Measurements from ENCODE around the gene A2ML1. TPM values are rescaled to one million over a fixed set of nuclear protein-coding genes. Genes with fewer than 3 reads are reported as not detected.

A2ML1 gene
- total RNA-seq, 1 donor from 2014 or later: not detected

DNA sequence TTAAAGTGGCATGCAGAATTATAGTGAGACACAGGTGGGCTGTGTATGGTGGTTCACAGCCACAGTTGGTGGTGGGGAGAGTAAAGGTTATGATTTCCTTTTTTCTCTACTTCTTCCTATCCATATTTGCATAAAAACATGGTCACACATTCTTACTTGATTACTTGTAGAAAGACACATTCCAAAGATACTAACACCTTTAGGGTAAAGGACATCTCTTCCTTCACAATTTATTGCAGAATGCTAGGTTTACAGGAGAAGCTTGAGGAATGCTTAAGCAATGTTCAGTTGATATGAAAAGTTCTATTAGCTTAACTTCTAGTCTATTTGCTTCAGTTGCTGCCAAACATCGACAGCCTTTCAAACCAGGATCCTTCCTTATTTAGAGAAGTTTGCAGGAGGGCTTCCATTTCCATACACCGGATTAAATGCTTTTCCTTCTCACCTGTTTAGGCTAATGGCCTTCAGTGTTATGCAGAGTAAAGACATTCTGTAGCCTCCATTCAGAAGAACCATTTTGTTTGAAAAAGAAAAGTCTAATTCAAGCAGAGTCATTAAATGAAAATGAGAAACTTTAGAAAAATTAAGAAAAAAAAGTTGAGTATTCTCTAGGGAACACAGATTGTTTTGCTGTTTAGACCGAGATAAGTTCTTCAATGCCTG, 89.3 kb downstream of the A2ML1 start:
- H3K4me3 ChIP-seq (ENCODE audit: insufficient read depth, low read depth, low read length): no peak overlapping the region
- Mint-ChIP-seq H3K36me3 (ENCODE audit: low read depth, unreplicated experiment) (peaks cover 2% of the 10 kb centered on the region), H3K4me1 (ENCODE audit: low read depth, unreplicated experiment) (peaks cover 16% of the 10 kb centered on the region), H3K4me3 (ENCODE audit: unreplicated experiment) (no peak overlapping the region), H3K27me3 (ENCODE audit: low read depth, unreplicated experiment) (no peaks in the 10 kb centered on the region), H3K9me3 (ENCODE audit: unreplicated experiment) (no peaks in the 10 kb centered on the region), H3K27ac (ENCODE audit: unreplicated experiment) (no peak overlapping the region)
- no peaks in the 10 kb centered on the region for H4K20me1 ChIP-seq (ENCODE audit: insufficient read depth, low read length)
- no peak overlapping the region for H2AFZ ChIP-seq (ENCODE audit: low read depth, low read length)
- H3K27me3 ChIP-seq (ENCODE audit: insufficient read depth, low read length): no peaks in the 10 kb centered on the region
- TF ChIP-seq EZH2 (IDR thresholded peaks at IDR 0.05; ENCODE audit: insufficient read depth, low read length): no peak
- TF ChIP-seq, protein P1, sequence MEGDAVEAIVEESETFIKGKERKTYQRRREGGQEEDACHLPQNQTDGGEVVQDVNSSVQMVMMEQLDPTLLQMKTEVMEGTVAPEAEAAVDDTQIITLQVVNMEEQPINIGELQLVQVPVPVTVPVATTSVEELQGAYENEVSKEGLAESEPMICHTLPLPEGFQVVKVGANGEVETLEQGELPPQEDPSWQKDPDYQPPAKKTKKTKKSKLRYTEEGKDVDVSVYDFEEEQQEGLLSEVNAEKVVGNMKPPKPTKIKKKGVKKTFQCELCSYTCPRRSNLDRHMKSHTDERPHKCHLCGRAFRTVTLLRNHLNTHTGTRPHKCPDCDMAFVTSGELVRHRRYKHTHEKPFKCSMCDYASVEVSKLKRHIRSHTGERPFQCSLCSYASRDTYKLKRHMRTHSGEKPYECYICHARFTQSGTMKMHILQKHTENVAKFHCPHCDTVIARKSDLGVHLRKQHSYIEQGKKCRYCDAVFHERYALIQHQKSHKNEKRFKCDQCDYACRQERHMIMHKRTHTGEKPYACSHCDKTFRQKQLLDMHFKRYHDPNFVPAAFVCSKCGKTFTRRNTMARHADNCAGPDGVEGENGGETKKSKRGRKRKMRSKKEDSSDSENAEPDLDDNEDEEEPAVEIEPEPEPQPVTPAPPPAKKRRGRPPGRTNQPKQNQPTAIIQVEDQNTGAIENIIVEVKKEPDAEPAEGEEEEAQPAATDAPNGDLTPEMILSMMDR (IDR thresholded peaks at IDR 0.05; ENCODE audit: insufficient read depth, low read depth, low read length): no peak
- H3K79me2 ChIP-seq (ENCODE audit: insufficient read depth, low read length): peaks cover 20% of the 10 kb centered on the region
- H3K4me2 ChIP-seq (ENCODE audit: low read length): no peak overlapping the region
- no peak overlapping the region for H3K9ac ChIP-seq (ENCODE audit: low read length)
- peaks cover 11% of the 10 kb centered on the region for H3K4me1 ChIP-seq (ENCODE audit: insufficient read depth, low read length)
- no peaks in the 10 kb centered on the region for H3K9me3 ChIP-seq (ENCODE audit: insufficient read depth, low read depth, low read length)
- FAIRE-seq (no peak), DNase-seq (ENCODE audit: low read depth) (no peak)
- no peaks in the 10 kb centered on the region for H3K36me3 ChIP-seq (ENCODE audit: insufficient read depth, low read length)
- no peak overlapping the region for H3K27ac ChIP-seq (ENCODE audit: low read depth, low read length)

DNA sequence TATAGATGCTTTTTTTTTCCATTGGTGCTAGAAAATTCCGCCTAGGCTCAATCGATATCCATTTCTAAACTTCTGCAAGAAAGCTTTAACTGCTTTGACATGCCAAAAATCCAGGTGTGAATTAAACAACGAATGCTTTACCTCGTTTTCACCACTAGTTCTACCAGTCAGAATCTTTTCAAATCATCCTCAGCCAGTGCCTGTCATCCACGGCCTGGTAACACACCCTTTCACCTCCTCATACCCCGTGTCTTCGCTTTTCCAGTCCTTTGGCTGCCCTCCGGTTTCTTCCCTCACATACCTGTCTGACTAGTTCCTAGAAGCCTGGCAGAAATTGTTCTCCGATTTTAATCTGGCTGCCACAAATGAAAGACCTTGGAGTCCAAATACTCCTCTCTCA, 90.5 kb downstream of the A2ML1 start:
- Histone ChIP-seq H3K4me1 (ENCODE audit: insufficient read depth, low read length) (peaks cover 11% of the 10 kb centered on the region), H3K27me3 (ENCODE audit: insufficient read depth, low read length) (no peaks in the 10 kb centered on the region), H4K20me1 (ENCODE audit: insufficient read depth, low read length) (peaks cover 6% of the 10 kb centered on the region), H3K4me3 (ENCODE audit: insufficient read depth, low read depth, low read length) (no peak overlapping the region), H3K36me3 (ENCODE audit: insufficient read depth, low read length) (no peaks in the 10 kb centered on the region), H3K4me2 (ENCODE audit: low read length) (peak overlapping the region; percentile 89), H3K9me3 (ENCODE audit: insufficient read depth, low read depth, low read length) (no peaks in the 10 kb centered on the region), H3K27ac (ENCODE audit: low read depth, low read length) (no peak overlapping the region), H2AFZ (ENCODE audit: low read depth, low read length) (peak overlapping the region; percentile 84), H3K9ac (ENCODE audit: low read length) (peak overlapping the region; percentile 78), H3K79me2 (ENCODE audit: insufficient read depth, low read length) (peaks cover 30% of the 10 kb centered on the region)
- TF ChIP-seq EZH2 (IDR thresholded peaks at IDR 0.05; ENCODE audit: insufficient read depth, low read length): no peak
- TF ChIP-seq, protein P1 (IDR thresholded peaks at IDR 0.05; ENCODE audit: insufficient read depth, low read depth, low read length): no peak
- DNase-seq (ENCODE audit: low read depth) (no peak), FAIRE-seq (no peak)
- Mint-ChIP-seq H3K4me3 (ENCODE audit: unreplicated experiment) (peak overlapping the region; percentile 97), H3K9me3 (ENCODE audit: unreplicated experiment) (no peaks in the 10 kb centered on the region), H3K27ac (ENCODE audit: unreplicated experiment) (peak overlapping the region; percentile 51), H3K4me1 (ENCODE audit: low read depth, unreplicated experiment) (peaks cover 16% of the 10 kb centered on the region), H3K36me3 (ENCODE audit: low read depth, unreplicated experiment) (peaks cover 2% of the 10 kb centered on the region), H3K27me3 (ENCODE audit: low read depth, unreplicated experiment) (no peaks in the 10 kb centered on the region)

DNA sequence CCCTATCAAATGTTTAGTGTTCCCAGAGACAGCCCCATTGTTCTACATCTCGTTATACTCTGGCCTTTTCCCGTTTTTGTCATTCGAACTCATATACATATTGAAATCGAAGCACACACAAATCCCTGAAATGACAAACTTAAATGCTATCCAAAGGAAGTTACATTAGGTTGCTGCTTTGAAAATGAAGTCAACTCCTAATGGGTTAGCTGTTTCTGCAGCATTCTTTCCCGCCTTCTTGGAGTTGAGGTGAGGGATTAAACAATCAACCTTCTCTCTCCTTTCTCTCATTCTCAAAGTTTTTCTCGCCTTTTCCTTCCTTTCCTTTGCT, 91.2 kb downstream of the A2ML1 start:
- Histone ChIP-seq H3K4me1 (ENCODE audit: insufficient read depth, low read length) (peaks cover 11% of the 10 kb centered on the region), H2AFZ (ENCODE audit: low read depth, low read length) (peak overlapping the region; percentile 84), H3K9ac (ENCODE audit: low read length) (peak overlapping the region; percentile 78), H3K4me2 (ENCODE audit: low read length) (peak overlapping the region; percentile 89), H3K9me3 (ENCODE audit: insufficient read depth, low read depth, low read length) (no peaks in the 10 kb centered on the region), H3K36me3 (ENCODE audit: insufficient read depth, low read length) (no peaks in the 10 kb centered on the region), H4K20me1 (ENCODE audit: insufficient read depth, low read length) (peaks cover 6% of the 10 kb centered on the region), H3K4me3 (ENCODE audit: insufficient read depth, low read depth, low read length) (peak overlapping the region; percentile 66), H3K79me2 (ENCODE audit: insufficient read depth, low read length) (peaks cover 30% of the 10 kb centered on the region), H3K27ac (ENCODE audit: low read depth, low read length) (peak overlapping the region; percentile 75), H3K27me3 (ENCODE audit: insufficient read depth, low read length) (no peaks in the 10 kb centered on the region)
- Mint-ChIP-seq H3K36me3 (ENCODE audit: low read depth, unreplicated experiment) (peaks cover 3% of the 10 kb centered on the region), H3K27ac (ENCODE audit: unreplicated experiment) (peak overlapping the region; percentile 96), H3K9me3 (ENCODE audit: unreplicated experiment) (no peaks in the 10 kb centered on the region), H3K4me1 (ENCODE audit: low read depth, unreplicated experiment) (peaks cover 16% of the 10 kb centered on the region), H3K4me3 (ENCODE audit: unreplicated experiment) (peak overlapping the region; percentile 97), H3K27me3 (ENCODE audit: low read depth, unreplicated experiment) (no peaks in the 10 kb centered on the region)
- FAIRE-seq (no peak), DNase-seq (ENCODE audit: low read depth) (peak; percentile 8)
- TF ChIP-seq, protein P1 (IDR thresholded peaks at IDR 0.05; ENCODE audit: insufficient read depth, low read depth, low read length): no peak
- TF ChIP-seq EZH2 (IDR thresholded peaks at IDR 0.05; ENCODE audit: insufficient read depth, low read length): no peak

Measured in astrocyte (in vitro differentiated cells and primary cell).